Mesothelial cell of epicardium (in vitro differentiated cells): ENCODE measurements around the gene CHRND. TPM values are rescaled to one million over a fixed set of nuclear protein-coding genes. Genes with fewer than 3 reads are reported as not detected.

Experiments
- DNase-seq, 2 experiments: peaks; one replicate each; pipeline ENCODE4 v3.0.0; 2021; ENCODE audit warnings: low spot score in 2 of 2; ENCODE audit not compliant: unreplicated experiment in 2 of 2
- H3K27ac Mint-ChIP-seq: 2 replicates; pipeline ENCODE4 v1.8.0; 2021; ENCODE audit warnings: mixed read lengths
- H3K27me3 Mint-ChIP-seq: 2 replicates; pipeline ENCODE4 v1.8.0; 2021; ENCODE audit warnings: low read depth, mixed read lengths
- H3K36me3 Mint-ChIP-seq: 2 replicates; pipeline ENCODE4 v1.8.0; 2021; ENCODE audit warnings: mixed read lengths
- H3K4me1 Mint-ChIP-seq: 2 replicates; pipeline ENCODE4 v1.8.0; 2021; ENCODE audit warnings: mixed read lengths
- H3K4me3 Mint-ChIP-seq: 2 replicates; pipeline ENCODE4 v1.8.0; 2021; ENCODE audit warnings: mild to moderate bottlenecking, moderate library complexity, mixed read lengths
- H3K9me3 Mint-ChIP-seq: 2 replicates; pipeline ENCODE4 v1.8.0; 2021; ENCODE audit warnings: mixed read lengths
- CTCF ChIP-seq: fragments of 200-600 bp; sonication (generic); IDR thresholded peaks from one replicate; pipeline ENCODE4 v1.5.0; 2021; ENCODE audit warnings: antibody characterized with exemption; ENCODE audit not compliant: unreplicated experiment
- total RNA-seq: library from RNA; stranded (reverse); gene quantifications from 3 replicates; pipeline ENCODE4 v1.2.1, GENCODE V29; 2021

CHRND gene
- total RNA-seq, 1 donor from 2014 or later = not detected

GRCh38 chr2:232491139-232491780 is 34.7 kb upstream of the CHRND start:
- H3K4me1 Mint-ChIP-seq = no peaks in the 10 kb centered on the region
- no peaks in the 10 kb centered on the region for H3K9me3 Mint-ChIP-seq
- no peak for DNase-seq
- H3K4me3 Mint-ChIP-seq = no peak overlapping the region
- TF ChIP-seq CTCF = no peak
- no peaks in the 10 kb centered on the region for H3K36me3 Mint-ChIP-seq
- no peak overlapping the region for H3K27ac Mint-ChIP-seq
- peaks cover 61% of the 10 kb centered on the region for H3K27me3 Mint-ChIP-seq

DNA sequence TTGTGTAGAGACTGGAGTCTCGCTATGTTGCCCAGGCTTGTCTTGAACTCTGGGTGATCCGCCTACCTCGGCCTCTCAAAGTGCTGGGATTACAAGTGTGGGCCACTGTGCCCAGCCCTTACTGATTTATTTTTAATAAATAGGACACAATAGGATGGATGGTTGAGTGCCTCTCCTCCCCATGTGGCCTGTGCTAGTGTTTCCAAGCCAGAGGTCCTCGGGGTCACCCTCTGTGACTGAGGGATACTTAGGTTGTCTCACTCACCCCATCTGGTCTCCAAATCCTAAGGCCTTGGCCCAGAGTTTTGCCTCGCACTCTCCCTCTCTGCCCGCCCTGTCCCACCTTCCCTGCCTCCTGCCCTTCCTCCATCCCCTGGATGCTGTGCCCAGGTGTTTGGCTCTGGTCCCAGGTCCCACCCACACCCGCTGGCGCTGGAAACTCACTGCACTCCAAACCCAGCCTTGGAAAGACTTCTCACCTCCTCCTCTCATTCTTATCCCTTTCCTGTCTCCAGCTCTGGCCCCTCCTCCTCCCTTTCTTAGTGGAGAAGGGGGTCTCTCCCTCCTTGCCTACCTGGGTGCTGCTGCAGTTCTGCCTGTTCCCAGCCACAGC is 33.6 kb upstream of the CHRND start:
- Mint-ChIP-seq H3K4me1 (no peaks in the 10 kb centered on the region), H3K36me3 (no peaks in the 10 kb centered on the region), H3K27me3 (peaks cover 54% of the 10 kb centered on the region), H3K9me3 (no peaks in the 10 kb centered on the region), H3K4me3 (no peak overlapping the region), H3K27ac (no peak overlapping the region)
- TF ChIP-seq CTCF = no peak
- DNase-seq = peak in 1 of 2 experiments; percentile 4

DNA sequence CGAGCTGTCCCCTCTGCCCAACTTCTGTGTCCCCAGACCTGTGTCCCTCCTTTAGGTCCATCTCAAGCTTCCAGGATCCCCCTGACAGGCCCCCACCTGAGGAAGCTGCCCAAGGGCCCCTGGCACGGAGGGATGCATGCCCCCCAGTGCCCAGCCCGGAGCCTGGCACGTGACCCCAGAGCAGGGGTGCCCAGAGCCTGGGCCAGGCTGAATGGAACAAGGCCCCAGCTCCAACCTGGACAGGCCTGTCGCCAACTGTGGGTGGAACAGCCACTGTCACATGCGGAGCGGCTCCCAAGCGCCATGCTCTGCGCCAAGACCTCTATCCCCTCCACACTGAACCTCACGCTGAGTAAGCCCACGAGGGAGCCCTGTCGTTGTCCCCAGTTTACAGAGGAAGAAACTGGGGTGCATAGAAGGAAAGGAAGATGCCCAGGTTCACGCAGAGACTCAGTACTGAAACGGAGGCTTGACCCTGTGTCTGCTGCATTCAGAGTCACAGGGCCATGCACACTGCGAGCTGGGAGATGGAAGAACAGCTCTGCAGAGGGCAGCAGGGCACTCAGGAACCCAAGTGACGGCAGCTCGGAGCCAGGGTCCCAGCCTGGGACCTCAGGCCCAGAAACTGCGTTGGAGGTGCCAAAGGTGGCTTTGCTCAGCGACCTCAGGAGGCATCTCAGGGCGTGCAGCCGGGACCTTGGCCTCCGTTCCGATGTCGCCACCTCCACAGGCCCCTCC is 32.8 kb upstream of the CHRND start:
- no peak overlapping the region for H3K4me3 Mint-ChIP-seq
- no peak for TF ChIP-seq CTCF
- no peak overlapping the region for H3K27ac Mint-ChIP-seq
- H3K27me3 Mint-ChIP-seq = peaks cover 56% of the 10 kb centered on the region
- DNase-seq = peak in 1 of 2 experiments; percentile 10
- H3K4me1 Mint-ChIP-seq = no peaks in the 10 kb centered on the region
- no peaks in the 10 kb centered on the region for H3K36me3 Mint-ChIP-seq
- no peaks in the 10 kb centered on the region for H3K9me3 Mint-ChIP-seq

DNA sequence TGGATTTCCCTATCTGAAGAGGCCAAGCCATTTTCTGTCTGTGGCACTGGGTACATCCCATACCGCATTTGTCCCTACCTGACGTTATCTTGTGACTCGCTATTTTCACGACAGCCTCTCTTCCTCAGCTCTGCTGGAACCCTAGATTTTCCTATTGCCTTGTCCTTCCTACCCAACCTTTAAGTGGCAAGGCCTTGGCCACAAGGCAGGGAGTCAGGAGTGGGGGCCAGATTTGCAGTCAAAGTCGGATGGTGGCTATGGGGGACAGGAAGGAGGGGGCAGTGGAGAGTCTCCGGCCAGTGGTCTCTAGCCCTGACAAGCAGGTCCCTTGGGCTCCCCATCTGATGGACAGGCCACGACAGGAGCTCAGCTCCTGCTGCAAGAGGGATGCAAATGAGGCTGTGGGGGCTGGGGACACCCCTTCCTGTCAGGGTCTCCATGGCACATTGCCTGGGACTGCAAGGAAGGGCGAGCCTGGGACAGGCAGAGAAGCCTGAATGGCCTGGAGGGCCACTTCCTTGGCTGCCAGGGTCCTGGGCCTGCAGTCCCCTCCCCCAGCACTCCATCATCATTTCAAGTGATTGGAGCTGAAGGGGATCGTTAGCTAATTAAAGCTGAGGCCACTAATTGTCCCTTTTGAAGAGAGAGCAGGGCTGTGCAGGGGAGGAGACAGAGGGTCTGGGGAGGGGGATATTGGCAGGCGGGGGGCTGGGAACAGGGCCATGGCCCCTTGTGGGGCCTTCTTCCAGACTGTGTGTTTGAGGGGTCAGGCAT is 32.1 kb upstream of the CHRND start:
- Mint-ChIP-seq H3K27me3 (peaks cover 55% of the 10 kb centered on the region), H3K4me3 (no peak overlapping the region), H3K27ac (no peak overlapping the region), H3K4me1 (no peaks in the 10 kb centered on the region), H3K9me3 (no peaks in the 10 kb centered on the region), H3K36me3 (no peaks in the 10 kb centered on the region)
- TF ChIP-seq CTCF = no peak
- DNase-seq = no peak

GRCh38 chr2:232494542-232494941 is 31.4 kb upstream of the CHRND start:
- Mint-ChIP-seq H3K27ac (no peak overlapping the region), H3K36me3 (no peaks in the 10 kb centered on the region), H3K27me3 (peaks cover 55% of the 10 kb centered on the region), H3K4me3 (no peak overlapping the region), H3K9me3 (no peaks in the 10 kb centered on the region), H3K4me1 (no peaks in the 10 kb centered on the region)
- DNase-seq = no peak
- no peak for TF ChIP-seq CTCF
